Measurements from ENCODE around the gene TUFT1.

DNA sequence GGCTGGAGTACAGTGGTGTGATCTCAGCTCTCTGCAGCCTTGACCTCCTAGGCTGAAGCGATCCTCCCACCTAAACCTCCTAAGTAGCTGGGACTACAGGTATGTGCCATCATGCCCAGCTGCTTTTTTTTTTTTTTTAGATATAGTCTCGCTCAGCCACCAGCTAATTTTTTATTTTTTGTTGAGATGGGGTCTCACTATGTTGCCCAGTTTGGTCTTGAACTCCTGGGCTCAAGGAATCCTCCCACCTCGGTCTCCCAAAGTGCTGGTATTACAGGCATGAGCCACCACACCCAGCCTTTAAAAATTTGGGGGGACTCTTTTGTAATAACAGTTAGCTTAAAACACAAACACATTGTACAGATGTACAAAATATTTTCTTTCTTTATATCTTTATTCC lies 70.0 kb downstream of the TUFT1 start:
- TF ChIP-seq TAF1 (IDR thresholded peaks at IDR 0.05; ENCODE audit: borderline replicate concordance, low read depth, low read length) (no peak), POLR2AphosphoS5 (IDR thresholded peaks at IDR 0.05; ENCODE audit: low read depth, low read length) (no peak)

All from GM12892 (cell line).